Naive thymus-derived CD4-positive, alpha-beta T cell (primary cell): ENCODE measurements around the gene GNAQ. TPM values are rescaled to one million over a fixed set of nuclear protein-coding genes. Genes with fewer than 3 reads are reported as not detected.

Experiments used
- ATAC-seq: fragments of 150-1000 bp; cut with Tn5 transposase; 2 replicates; pipeline ENCODE4 v1.10.0; 2021; ENCODE audit warnings: mild to moderate bottlenecking, moderate library complexity
- CTCF ChIA-PET: fragments of 350-600 bp; sonication (Branson Sonifier 250); formaldehyde crosslinking; loops from one replicate; lab custom pipeline; 2021; ENCODE audit warnings: antibody characterized with exemption; lab: Charles Lee
- POLR2A ChIA-PET: fragments of 350-600 bp; sonication (Branson Sonifier 250); formaldehyde crosslinking; loops from one replicate; lab custom pipeline; 2021; ENCODE audit warnings: antibody characterized with exemption, inconsistent platforms; lab: Charles Lee
- DNase-seq, 9 donors: peaks; one replicate each; pipeline versions ENCODE4 v3.0.0 to v3.0.0-alpha.2; 2020 to 2022; ENCODE audit warnings: mixed read lengths in 1 of 9
- H3K27ac ChIP-seq: one replicate; pipeline ENCODE4 v1.7.0; 2013; ENCODE audit warnings: mild to moderate bottlenecking, low read depth, low read length, moderate library complexity
- H3K27me3 ChIP-seq, 2 donors: one replicate each; pipeline ENCODE4 v1.7.0; 2013; ENCODE audit warnings: low read length in 2 of 2, mild to moderate bottlenecking in 2 of 2, moderate library complexity in 2 of 2; ENCODE audit not compliant: control insufficient read depth in 2 of 2, insufficient read depth in 2 of 2
- H3K36me3 ChIP-seq, 3 experiments: 1 replicate in 2 of 3; 2 replicates in 1 of 3; pipeline ENCODE4 v1.7.0; 2013; ENCODE audit warnings: low read length in 3 of 3, mild to moderate bottlenecking in 3 of 3, moderate library complexity in 1 of 3; ENCODE audit not compliant: insufficient read depth in 3 of 3, control insufficient read depth in 2 of 3
- H3K4me1 ChIP-seq, 2 donors: one replicate each; pipeline ENCODE4 v1.7.0; 2013; ENCODE audit warnings: low read length in 2 of 2, mild to moderate bottlenecking in 2 of 2, moderate library complexity in 1 of 2; ENCODE audit not compliant: control insufficient read depth in 2 of 2, insufficient read depth in 2 of 2
- H3K4me3 ChIP-seq: 2 replicates; pipeline ENCODE4 v1.7.0; 2013; ENCODE audit warnings: mild to moderate bottlenecking, low read length
- H3K9me3 ChIP-seq, 3 experiments: 1 replicate in 2 of 3; 2 replicates in 1 of 3; pipeline ENCODE4 v1.7.0; 2013; ENCODE audit warnings: low read length in 3 of 3; ENCODE audit not compliant: control insufficient read depth in 2 of 3
- H3K27ac Mint-ChIP-seq, 9 donors: one replicate each; pipeline ENCODE4 v1.8.0; 2020 to 2022; ENCODE audit warnings: mixed read lengths in 9 of 9, mild to moderate bottlenecking in 8 of 9, moderate library complexity in 5 of 9, inconsistent platforms in 2 of 9
- H3K27me3 Mint-ChIP-seq, 5 donors: one replicate each; pipeline ENCODE4 v1.8.0; 2021 to 2022; ENCODE audit warnings: mixed read lengths in 5 of 5, mild to moderate bottlenecking in 1 of 5
- H3K36me3 Mint-ChIP-seq, 5 donors: one replicate each; pipeline ENCODE4 v1.8.0; 2020 to 2022; ENCODE audit warnings: mixed read lengths in 5 of 5, mild to moderate bottlenecking in 3 of 5, inconsistent platforms in 1 of 5
- H3K4me1 Mint-ChIP-seq, 7 donors: one replicate each; pipeline ENCODE4 v1.8.0; 2020 to 2022; ENCODE audit warnings: mixed read lengths in 7 of 7, mild to moderate bottlenecking in 3 of 7, inconsistent platforms in 1 of 7
- H3K4me3 Mint-ChIP-seq, 10 donors: one replicate each; pipeline ENCODE4 v1.8.0; 2020 to 2022; ENCODE audit warnings: mild to moderate bottlenecking in 10 of 10, mixed read lengths in 10 of 10, moderate library complexity in 6 of 10, inconsistent platforms in 2 of 10
- H3K9me3 Mint-ChIP-seq, 11 donors: one replicate each; pipeline ENCODE4 v1.8.0; 2020 to 2022; ENCODE audit warnings: mixed read lengths in 11 of 11, mild to moderate bottlenecking in 4 of 11, inconsistent platforms in 1 of 11, moderate library complexity in 1 of 11
- intact Hi-C, 2 donors: fragments of 100-400 bp; cut with micrococcal nuclease; formaldehyde crosslinking; loops; one replicate each; pipeline ENCODE4 v1.15.1; 2023
- polyA plus RNA-seq, 2 donors: library from polyadenylated mRNA; unstranded; fragments of 300-500 nt; fragmentation: Illumina TruSeq; gene quantifications; one replicate each; pipeline ENCODE4 v1.2.3, GENCODE V29; 2021
- total RNA-seq, 6 experiments: library from RNA in 5 of 6; stranded (reverse) in 5 of 6; gene quantifications; 1 replicate in 5 of 6; 2 replicates in 1 of 6; pipeline ENCODE4 v1.2.3 and lab custom pipeline; 2021 to 2026

Gene GNAQ
- total and polyA plus RNA-seq, 7 experiments from 2014 or later = 7.2 to 60.6 (median 46.2) TPM

DNA sequence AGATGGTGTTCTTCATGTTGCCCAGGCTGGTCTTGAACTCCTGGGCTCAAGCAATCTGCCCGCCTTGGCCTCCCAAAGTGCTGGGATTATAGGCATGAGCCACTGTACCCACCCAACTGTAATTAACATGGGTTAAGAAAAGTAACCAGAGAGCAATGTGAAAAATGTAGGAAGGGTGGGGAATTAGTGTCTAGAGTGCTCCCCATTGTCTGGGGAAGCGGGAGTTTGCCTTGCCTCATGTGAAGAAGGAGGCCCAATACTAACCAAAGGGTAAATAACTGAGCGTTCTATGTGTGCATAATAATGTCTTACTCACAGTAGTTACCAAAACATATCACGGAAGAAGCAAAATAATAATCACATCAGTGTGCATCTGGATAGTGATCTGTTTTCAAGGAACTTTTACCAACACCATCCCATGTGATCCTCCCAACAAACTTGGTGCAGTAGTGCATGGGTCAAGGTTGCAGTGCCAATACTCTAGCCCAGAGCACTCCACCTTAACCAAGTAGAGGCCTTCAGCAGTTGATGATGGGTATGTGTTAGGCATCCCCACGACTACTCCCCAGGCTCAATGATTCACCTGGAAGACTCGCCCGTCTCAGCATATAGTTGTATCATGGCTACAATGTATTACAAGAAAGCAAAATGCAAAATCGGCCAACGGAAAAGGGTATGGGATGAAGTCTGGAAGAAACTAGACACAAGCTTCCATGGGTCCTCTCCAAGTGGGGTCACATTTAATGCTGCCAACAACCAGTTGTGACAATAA lies 26.2 kb downstream of the GNAQ start:
- Histone ChIP-seq H3K4me3 (no peak overlapping the region), H3K27me3 (no peaks in the 10 kb centered on the region), H3K36me3 (no peaks in the 10 kb centered on the region), H3K9me3 (no peaks in the 10 kb centered on the region), H3K27ac (no peak overlapping the region), H3K4me1 (peaks cover 7 to 28% of the 10 kb centered on the region in 2 donors)
- CTCF ChIA-PET = no interaction called here
- no peaks in the 10 kb centered on the region for H3K27me3 Mint-ChIP-seq
- H3K36me3 Mint-ChIP-seq = peaks cover 0 to 23% (median 5%) of the 10 kb centered on the region in 5 donors
- H3K4me1 Mint-ChIP-seq = peaks cover 38 to 89% (median 72%) of the 10 kb centered on the region in 7 donors
- no peak overlapping the region for H3K27ac Mint-ChIP-seq
- POLR2A ChIA-PET = no interaction called here
- peaks cover 0 to 1% (median 0%) of the 10 kb centered on the region in 11 donors for H3K9me3 Mint-ChIP-seq
- no peak for DNase-seq
- intact Hi-C loops = loop anchor here in 1 of 2 donors (2.0 kb wide), 1 partner anchor 29 kb away; no protein-coding TSS in a partner anchor
- no peak overlapping the region for H3K4me3 Mint-ChIP-seq
- ATAC-seq = no peak

DNA sequence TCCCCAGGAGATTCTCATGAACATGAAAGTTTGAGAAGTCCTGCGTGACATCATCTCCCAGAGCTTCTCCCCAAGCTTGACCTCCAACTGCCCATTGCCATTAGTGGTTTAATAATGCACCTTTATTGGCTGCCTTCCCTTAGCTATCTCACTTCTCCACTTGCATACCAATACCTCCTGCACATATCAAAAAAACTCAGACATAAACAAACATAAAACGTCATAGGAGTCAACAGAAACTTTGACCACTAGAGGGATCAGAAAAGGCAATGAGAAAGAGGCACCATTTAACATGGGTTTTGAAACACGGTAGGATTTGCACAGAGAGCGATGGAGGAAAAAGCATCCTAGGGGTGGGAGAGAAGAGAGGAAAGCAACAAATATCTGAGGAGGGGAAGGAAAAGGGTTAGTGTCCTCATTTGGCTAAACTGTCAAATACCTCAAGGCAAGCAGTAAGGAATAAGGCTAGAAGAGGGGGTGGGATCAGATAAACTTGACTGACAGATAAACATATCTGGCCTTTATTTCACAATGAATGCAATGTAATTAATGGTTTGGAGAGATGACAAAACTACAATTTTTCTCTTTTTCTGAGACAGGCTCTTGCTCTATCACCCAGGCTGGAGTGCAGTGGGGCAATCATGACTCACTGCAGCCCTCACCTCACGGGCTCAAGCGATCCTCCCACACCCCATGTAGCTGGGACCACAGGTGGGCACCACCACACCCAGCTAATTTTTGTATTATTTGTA lies 27.0 kb downstream of the GNAQ start:
- Mint-ChIP-seq H3K27me3 (no peaks in the 10 kb centered on the region), H3K9me3 (peaks cover 0 to 1% (median 0%) of the 10 kb centered on the region in 11 donors), H3K4me3 (peak overlapping the region in 2 of 10 donors; percentile 0 to 18), H3K4me1 (peaks cover 32 to 87% (median 69%) of the 10 kb centered on the region in 7 donors), H3K27ac (peak overlapping the region in 1 of 9 donors; percentile 0), H3K36me3 (peaks cover 0 to 23% (median 5%) of the 10 kb centered on the region in 5 donors)
- Histone ChIP-seq H3K36me3 (no peaks in the 10 kb centered on the region), H3K4me3 (no peak overlapping the region), H3K9me3 (no peaks in the 10 kb centered on the region), H3K27me3 (no peaks in the 10 kb centered on the region), H3K27ac (no peak overlapping the region), H3K4me1 (peaks cover 0 to 21% of the 10 kb centered on the region in 2 donors)
- ATAC-seq (peak; percentile 44), DNase-seq (no peak)
- POLR2A ChIA-PET = no interaction called here
- intact Hi-C loops = loop anchor here (1.0 kb wide), 2 partner anchors 26 to 31 kb away; no protein-coding TSS in a partner anchor
- CTCF ChIA-PET = interaction anchor here (1.3 kb wide), 1 partner anchor 31 kb away, joined by 6 read pairs; no protein-coding TSS in a partner anchor

- Histone ChIP-seq H3K4me1 (peaks cover 0 to 12% of the 10 kb centered on the region in 2 donors), H3K27ac (no peak overlapping the region), H3K27me3 (no peaks in the 10 kb centered on the region), H3K36me3 (no peaks in the 10 kb centered on the region), H3K9me3 (no peaks in the 10 kb centered on the region), H3K4me3 (no peak overlapping the region)
- peaks cover 0 to 27% (median 5%) of the 10 kb centered on the region in 5 donors for H3K36me3 Mint-ChIP-seq
- peak overlapping the region in 1 of 9 donors; percentile 33 for H3K27ac Mint-ChIP-seq
- peaks cover 24 to 85% (median 67%) of the 10 kb centered on the region in 7 donors for H3K4me1 Mint-ChIP-seq
- ATAC-seq (no peak), DNase-seq (no peak)
- ChIA-PET POLR2A (interaction anchor here (1.0 kb wide), 1 partner anchor 21 kb away, joined by 3 read pairs; no protein-coding TSS in a partner anchor), CTCF (interaction anchor here (1.3 to 1.5 kb wide), 2 partner anchors 18 to 32 kb away, joined by 3 to 6 read pairs; no protein-coding TSS in a partner anchor)
- intact Hi-C loops = loop anchor here (1.0 to 2.0 kb wide), 3 partner anchors 15 to 32 kb away; no protein-coding TSS in a partner anchor
- H3K9me3 Mint-ChIP-seq = peaks cover 0 to 1% (median 0%) of the 10 kb centered on the region in 11 donors
- no peak overlapping the region for H3K4me3 Mint-ChIP-seq
- H3K27me3 Mint-ChIP-seq = no peaks in the 10 kb centered on the region
These were observed 27.9 kb downstream of the GNAQ start for GRCh38 chr9:78003730-78004129.

DNA sequence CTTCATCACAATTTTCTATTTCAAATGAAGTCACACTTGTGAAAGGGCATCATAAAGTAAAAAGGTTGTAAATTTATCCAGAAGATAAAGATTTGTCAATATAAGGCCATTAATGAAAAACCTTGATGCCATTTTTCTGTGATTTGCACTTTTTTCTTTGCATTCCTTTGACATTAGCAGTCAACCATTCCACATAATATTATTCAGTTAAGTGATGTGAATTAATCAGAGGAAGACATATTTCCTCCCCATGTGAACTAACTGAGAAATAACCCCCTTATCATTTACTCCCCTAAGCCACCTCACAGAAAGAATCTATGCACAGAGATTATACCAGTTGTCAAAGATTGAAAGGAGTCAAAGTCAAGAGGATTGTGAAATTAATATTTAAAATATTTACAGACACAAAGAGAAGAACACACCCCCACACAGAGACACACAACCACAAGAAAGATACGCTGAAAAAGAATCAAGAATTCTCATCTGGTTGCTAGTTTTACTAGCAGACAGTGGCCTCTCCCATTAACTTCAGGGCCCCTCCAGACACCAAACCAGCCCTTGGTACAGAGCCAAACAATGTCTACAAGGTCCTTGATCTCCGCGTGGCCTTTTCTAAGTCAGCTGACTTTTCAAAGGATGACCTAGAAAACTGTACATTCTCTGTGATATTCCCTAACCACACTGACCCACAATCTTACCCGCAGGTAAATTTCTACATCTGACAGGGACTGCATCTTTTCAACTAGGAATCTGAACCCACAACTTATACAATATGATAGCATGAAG lies 29.5 kb downstream of the GNAQ start:
- Histone ChIP-seq H3K4me3 (no peak overlapping the region), H3K9me3 (no peaks in the 10 kb centered on the region), H3K27me3 (no peaks in the 10 kb centered on the region), H3K27ac (no peak overlapping the region), H3K36me3 (no peaks in the 10 kb centered on the region), H3K4me1 (peaks cover 0 to 10% of the 10 kb centered on the region in 2 donors)
- no peak for ATAC-seq
- Mint-ChIP-seq H3K36me3 (peaks cover 0 to 40% (median 12%) of the 10 kb centered on the region in 5 donors), H3K9me3 (peaks cover 0 to 1% (median 0%) of the 10 kb centered on the region in 11 donors), H3K4me1 (peaks cover 29 to 88% (median 72%) of the 10 kb centered on the region in 7 donors), H3K27me3 (no peaks in the 10 kb centered on the region), H3K27ac (peak overlapping the region in 5 of 9 donors; percentile 10 to 45 (median 23)), H3K4me3 (peak overlapping the region in 2 of 10 donors; percentile 25 to 29)
- CTCF ChIA-PET = interaction anchor here (0.8 to 1.5 kb wide), 3 partner anchors 16 to 119 kb away, joined by 3 to 4 read pairs (median 3); no protein-coding TSS in a partner anchor
- intact Hi-C loops = loop anchor here in 1 of 2 donors (2.0 kb wide), 2 partner anchors 17 to 19 kb away; no protein-coding TSS in a partner anchor
- DNase-seq = no peak
- POLR2A ChIA-PET = interaction anchor here (0.7 kb wide), 2 partner anchors 230 to 260 kb away, joined by 3 read pairs; no protein-coding TSS in a partner anchor

- no peaks in the 10 kb centered on the region for H3K9me3 ChIP-seq
- H3K27me3 ChIP-seq = no peaks in the 10 kb centered on the region
- Mint-ChIP-seq H3K4me1 (peaks cover 26 to 83% (median 69%) of the 10 kb centered on the region in 7 donors), H3K9me3 (peaks cover 0 to 1% (median 0%) of the 10 kb centered on the region in 11 donors), H3K27ac (peak overlapping the region in 1 of 9 donors; percentile 26), H3K27me3 (no peaks in the 10 kb centered on the region), H3K4me3 (no peak overlapping the region), H3K36me3 (peaks cover 0 to 42% (median 14%) of the 10 kb centered on the region in 5 donors)
- H3K27ac ChIP-seq = no peak overlapping the region
- ATAC-seq (no peak), DNase-seq (no peak)
- CTCF ChIA-PET = interaction anchor here (0.6 to 0.8 kb wide), 2 partner anchors 35 to 100 kb away, joined by 3 read pairs; no protein-coding TSS in a partner anchor
- H3K36me3 ChIP-seq = no peaks in the 10 kb centered on the region
- H3K4me1 ChIP-seq = peaks cover 0 to 10% of the 10 kb centered on the region in 2 donors
- intact Hi-C loops = loop anchor here in 1 of 2 donors (2.0 kb wide), 1 partner anchor 17 kb away; no protein-coding TSS in a partner anchor
- H3K4me3 ChIP-seq = no peak overlapping the region
- POLR2A ChIA-PET = no interaction called here
These were observed 31.4 kb downstream of the GNAQ start for GRCh38 chr9:78000221-78000620.
